PC-9 (cell line): ENCODE data around the gene CYP4F2. TPM values are rescaled to one million over a fixed set of nuclear protein-coding genes. Genes with fewer than 3 reads are reported as not detected.
"Not testable (repeated sequence)": the region's sequence is repeated elsewhere in the genome, so short reads cannot be mapped to it uniquely, and the experiment has no call there.

Experiments
- BruUV-seq: library from RNA; stranded (reverse); fragments of 400-500 nt; replicated peaks from 2 replicates; lab custom pipeline; 2021; lab: Mats Ljungman, UMichigan
- CTCF ChIA-PET: fragments of 300-600 bp; sonication (Branson Sonifier 250); formaldehyde crosslinking; loops from one replicate; lab custom pipeline; 2022; ENCODE audit warnings: antibody characterized with exemption; lab: Charles Lee
- POLR2A ChIA-PET: fragments of 300-600 bp; sonication (Branson Sonifier 250); formaldehyde crosslinking; loops from one replicate; lab custom pipeline; 2022; ENCODE audit warnings: antibody characterized with exemption; ENCODE audit not compliant: unreplicated experiment; lab: Charles Lee
- DNase-seq, 2 experiments: peaks; one replicate each; pipeline versions ENCODE4 v3.0.0 to v3.0.0-alpha.2; 2015 to 2022; ENCODE audit warnings: mixed read lengths in 1 of 2
- H2AFZ ChIP-seq: fragments of 200-600 bp; sonication (generic); 2 replicates; pipeline ENCODE4 v1.8.1; 2017; ENCODE audit warnings: antibody characterized with exemption
- H3F3A ChIP-seq: fragments of 200-600 bp; sonication (generic); 2 replicates; pipeline ENCODE4 v1.8.1; 2017; ENCODE audit warnings: antibody characterized with exemption, mild to moderate bottlenecking, low read depth; ENCODE audit not compliant: insufficient read depth
- H3K27ac ChIP-seq: fragments of 200-600 bp; sonication (generic); 2 replicates; pipeline ENCODE4 v1.6.1; 2016; ENCODE audit warnings: mixed run types
- H3K27me3 ChIP-seq: fragments of 200-600 bp; sonication (generic); 2 replicates; pipeline ENCODE4 v1.6.1; 2016; ENCODE audit warnings: low read depth, mixed run types; ENCODE audit not compliant: insufficient read depth
- H3K36me3 ChIP-seq: fragments of 200-600 bp; sonication (generic); 2 replicates; pipeline ENCODE4 v1.6.1; 2016; ENCODE audit warnings: low read depth, mixed run types
- H3K4me1 ChIP-seq: fragments of 200-600 bp; sonication (generic); replicated peaks from 2 replicates; pipeline ENCODE4 v1.6.1; 2016; ENCODE audit warnings: mixed run types; ENCODE audit not compliant: insufficient read depth
- H3K4me2 ChIP-seq: fragments of 200-600 bp; sonication (generic); 2 replicates; pipeline ENCODE4 v1.6.1; 2017; ENCODE audit warnings: mixed run types
- H3K4me3 ChIP-seq: fragments of 200-600 bp; sonication (generic); 2 replicates; pipeline ENCODE4 v1.6.1; 2016; ENCODE audit warnings: mixed run types
- H3K79me2 ChIP-seq: fragments of 200-600 bp; sonication (generic); 2 replicates; pipeline ENCODE4 v1.6.1; 2017; ENCODE audit warnings: low read depth, mixed run types
- H3K9me2 ChIP-seq: fragments of 200-600 bp; sonication (generic); 2 replicates; pipeline ENCODE4 v1.8.1; 2017; ENCODE audit warnings: mild to moderate bottlenecking; ENCODE audit not compliant: insufficient read depth
- H3K9me3 ChIP-seq: fragments of 200-600 bp; sonication (generic); 2 replicates; pipeline ENCODE4 v1.8.1; 2016; ENCODE audit warnings: low read depth; ENCODE audit not compliant: insufficient read depth
- H4K20me1 ChIP-seq: fragments of 200-600 bp; sonication (generic); 2 replicates; pipeline ENCODE4 v1.8.1; 2017; ENCODE audit not compliant: insufficient read depth
- CTCF ChIP-seq: fragments of 200-600 bp; sonication (generic); conservative IDR thresholded peaks from 2 replicates; pipeline ENCODE4 v1.6.1; 2017; ENCODE audit warnings: mixed run types, antibody characterized with exemption, mild to moderate bottlenecking, moderate library complexity
- EZH2 ChIP-seq: fragments of 200-600 bp; sonication (generic); IDR thresholded peaks from 2 replicates; pipeline ENCODE4 v1.8.0; 2017; ENCODE audit warnings: antibody characterized with exemption, low read depth
- intact Hi-C: fragments of 100-400 bp; cut with micrococcal nuclease; formaldehyde crosslinking; loops from one replicate; pipeline ENCODE4 v1.10.0; 2022; ENCODE audit not compliant: unreplicated experiment
- total RNA-seq: library from RNA; stranded (reverse); gene quantifications from 2 replicates; pipeline ENCODE4 v1.2.3, GENCODE V29; 2021

Gene CYP4F2
- total RNA-seq, 1 experiment from 2014 or later = 0.31 TPM

- H3K4me1 ChIP-seq = peaks cover 14% of the 10 kb centered on the region
- H3K4me3 ChIP-seq = peak overlapping the region; percentile 83; the same call in 1 of the 2 replicates
- no peaks in the 10 kb centered on the region for H3K27me3 ChIP-seq
- TF ChIP-seq CTCF (no peak), EZH2 (no peak)
- peaks cover 8% of the 10 kb centered on the region for H4K20me1 ChIP-seq
- peak overlapping the region; percentile 92 for H3K4me2 ChIP-seq
- intact Hi-C loops = loop anchor here (10.0 kb wide), 2 partner anchors 100 to 250 kb away; partner anchors contain the start of gene FAM32A
- TSS peak; percentile 95 for BruUV-seq
- peak overlapping the region; percentile 96 for H3K27ac ChIP-seq
- peaks cover 23% of the 10 kb centered on the region for H3F3A ChIP-seq
- peaks cover 20% of the 10 kb centered on the region for H3K79me2 ChIP-seq
- CTCF ChIA-PET = interaction anchor here (0.5 to 1.0 kb wide), 3 partner anchors 91 to 1575 kb away, joined by 3 to 5 read pairs (median 5); no protein-coding TSS in a partner anchor
- H2AFZ ChIP-seq = peak overlapping the region; percentile 58
- peaks cover 9% of the 10 kb centered on the region for H3K36me3 ChIP-seq
- H3K9me2 ChIP-seq = no peaks in the 10 kb centered on the region
- no peaks in the 10 kb centered on the region for H3K9me3 ChIP-seq
- POLR2A ChIA-PET = interaction anchor here (0.6 to 1.0 kb wide), 7 partner anchors 29 to 558 kb away, joined by 3 to 5 read pairs (median 4); no protein-coding TSS in a partner anchor
- peak in 1 of 2 experiments; percentile 78 for DNase-seq
Measured at GRCh38 chr19:15935167-15935702, 37.4 kb upstream of the CYP4F2 start.

DNA sequence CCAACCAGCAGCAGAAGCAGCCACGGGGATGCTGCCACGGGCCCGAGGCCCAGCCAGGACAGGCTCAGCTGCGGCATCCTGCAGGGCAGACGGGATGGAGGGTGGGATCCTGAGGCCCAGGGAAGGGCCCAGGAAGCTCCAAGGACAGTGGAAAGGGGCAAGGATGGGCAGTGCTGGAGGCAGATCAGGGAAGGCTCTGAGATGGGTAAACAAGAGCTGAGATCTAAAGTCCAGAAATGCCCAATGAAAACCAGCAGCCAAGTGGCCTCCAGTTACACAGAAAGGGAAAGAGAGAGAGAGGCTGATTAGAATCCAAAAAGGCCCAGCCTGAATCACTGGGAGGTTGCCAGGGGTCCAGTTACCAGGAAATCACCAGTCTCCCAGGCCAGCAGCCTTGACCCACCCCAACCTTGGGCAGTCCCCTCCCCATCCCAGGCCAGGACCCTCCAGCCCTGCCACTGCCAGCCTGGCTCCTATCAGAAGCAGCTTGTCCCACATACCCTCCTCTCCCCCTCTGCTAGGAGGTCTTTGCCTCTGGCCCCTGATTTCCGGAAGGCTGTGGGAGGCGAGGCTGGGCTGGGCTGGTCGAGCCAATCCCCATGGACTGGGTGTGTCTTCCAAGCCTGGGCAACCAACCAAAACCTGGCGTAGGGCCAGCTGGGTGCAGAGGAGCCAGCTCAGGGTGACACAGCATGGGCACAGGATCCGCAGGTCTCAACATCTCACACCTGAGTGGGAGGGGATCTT, 36.6 kb upstream of the CYP4F2 start, which contains the start of gene CYP4F11:
Gene CYP4F11 (minus strand): TSS at position 198 of the 747 bp plus-strand sequence. CDS start 121 bp downstream, at position 77.
- peak within 1 kb of the TSS; percentile 58 for H2AFZ ChIP-seq
- H3K9me3 ChIP-seq = no peaks in the 10 kb centered on the region
- peak; percentile 96 to 98 for DNase-seq
- peaks cover 14% of the 10 kb centered on the region for H3K4me1 ChIP-seq
- CTCF ChIA-PET = interaction anchor here (0.5 to 1.0 kb wide), 4 partner anchors 91 to 800 kb away, joined by 3 to 5 read pairs (median 4); no protein-coding TSS in a partner anchor
- no peak for TF ChIP-seq EZH2
- TF ChIP-seq CTCF = no peak
- peaks cover 16% of the 10 kb centered on the region for H3K36me3 ChIP-seq
- no peaks in the 10 kb centered on the region for H3K9me2 ChIP-seq
- intact Hi-C loops = loop anchor here (10.0 kb wide), 2 partner anchors 100 to 250 kb away; partner anchors contain the start of gene FAM32A
- POLR2A ChIA-PET = interaction anchor here (0.5 to 1.0 kb wide), 7 partner anchors 13 to 558 kb away, joined by 3 to 15 read pairs (median 3); no protein-coding TSS in a partner anchor
- H3K27me3 ChIP-seq = no peaks in the 10 kb centered on the region
- H3K79me2 ChIP-seq = peaks cover 27% of the 10 kb centered on the region
- peak within 1 kb of the TSS; percentile 96 for H3K27ac ChIP-seq
- peaks cover 16% of the 10 kb centered on the region for H4K20me1 ChIP-seq
- H3K4me3 ChIP-seq = peak within 1 kb of the TSS; percentile 83
- H3F3A ChIP-seq = peaks cover 23% of the 10 kb centered on the region
- peak within 1 kb of the TSS; percentile 92 for H3K4me2 ChIP-seq
- TSS peak; percentile 75 for BruUV-seq

DNA sequence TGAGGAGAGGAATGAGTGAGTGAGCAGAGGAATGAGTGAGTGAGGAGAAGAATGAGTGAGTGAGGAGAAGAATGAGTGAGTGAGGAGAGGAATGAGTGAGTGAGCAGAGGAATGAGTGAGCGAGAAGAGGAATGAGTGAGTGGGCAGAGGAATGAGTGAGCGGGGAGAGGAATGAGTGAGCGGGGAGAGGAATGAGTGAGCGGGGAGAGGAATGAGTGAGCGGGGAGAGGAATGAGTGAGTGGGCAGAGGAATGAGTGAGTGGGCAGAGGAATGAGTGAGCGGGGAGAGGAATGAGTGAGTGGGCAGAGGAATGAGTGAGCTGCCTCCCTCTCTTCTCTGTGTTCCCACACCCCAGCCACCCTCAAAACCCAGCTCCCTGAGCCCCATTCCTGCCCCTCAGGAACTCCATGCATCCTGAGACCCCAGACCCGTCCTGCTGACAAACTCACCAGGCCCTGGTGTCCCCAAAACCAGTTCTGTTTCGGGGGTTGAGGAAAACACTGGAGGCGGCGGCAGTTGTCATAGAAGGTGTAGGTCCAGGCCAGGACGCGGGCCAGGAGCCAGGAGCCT, 36.0 kb upstream of the CYP4F2 start:
- H3K9me2 ChIP-seq, DNase-seq, BruUV-seq, POLR2A ChIA-PET, H3K9me3 ChIP-seq, H3K27me3 ChIP-seq: not testable (repeated sequence)
- intact Hi-C loops = loop anchor here (10.0 kb wide), 2 partner anchors 99 to 251 kb away; partner anchors contain the start of gene FAM32A
- peaks cover 14% of the 10 kb centered on the region for H3K4me1 ChIP-seq
- H2AFZ ChIP-seq = peak overlapping the region; percentile 35; the same call in 1 of the 2 replicates
- H3K36me3 ChIP-seq = peaks cover 22% of the 10 kb centered on the region
- H3K4me2 ChIP-seq = peak overlapping the region; percentile 92
- H3F3A ChIP-seq = peaks cover 23% of the 10 kb centered on the region
- H3K27ac ChIP-seq = peak overlapping the region; percentile 96
- H3K4me3 ChIP-seq = peak overlapping the region; percentile 83
- CTCF ChIA-PET = interaction anchor here (0.6 to 0.7 kb wide), 2 partner anchors 121 to 342 kb away, joined by 3 to 4 read pairs; no protein-coding TSS in a partner anchor
- H4K20me1 ChIP-seq = peaks cover 22% of the 10 kb centered on the region
- peaks cover 34% of the 10 kb centered on the region for H3K79me2 ChIP-seq
